HCT116 (cell line): ENCODE data around the gene STARD3.

ENCODE experiments used
- EZH2phosphoT487 ChIP-seq: fragments of 200-600 bp; IDR thresholded peaks from 2 replicates; pipeline ENCODE4 v1.6.1; 2018; ENCODE audit warnings: antibody characterized with exemption, borderline replicate concordance
- FOSL1 ChIP-seq: IDR thresholded peaks from 2 replicates; pipeline ENCODE4 v1.6.1; 2012; ENCODE audit warnings: low read depth
- POLR2A ChIP-seq: IDR thresholded peaks from 2 replicates; pipeline ENCODE4 v1.7.0; 2011; ENCODE audit warnings: borderline replicate concordance; ENCODE audit not compliant: insufficient read depth, insufficient read length; ENCODE audit errors: extremely low read depth
- POLR2AphosphoS5 ChIP-seq: IDR thresholded peaks from 2 replicates; pipeline ENCODE4 v1.6.1; 2011; ENCODE audit warnings: mild to moderate bottlenecking, low read depth, low read length, moderate library complexity
- ZFX ChIP-seq: fragments of 450-650 bp; IDR thresholded peaks from 2 replicates; pipeline ENCODE4 v1.6.1; 2017
- ZNF274 ChIP-seq: fragments of 200-500 bp; sonication (Bioruptor generic); IDR thresholded peaks from 2 replicates; pipeline ENCODE4 v1.6.1; 2014; ENCODE audit warnings: mild to moderate bottlenecking, low read depth, low read length, inconsistent platforms
- TF ChIP-seq, protein P1 (sequence below): IDR thresholded peaks from 2 replicates; pipeline ENCODE4 v1.6.1; 2012
- TF ChIP-seq, protein P2 (sequence below), 3 experiments: fragments of 200-600 bp in 1 of 3; sonication (generic) in 1 of 3; IDR thresholded peaks in 2 of 3; conservative IDR thresholded peaks in 1 of 3; 2 replicates each; pipeline ENCODE4 v1.5.1; 2012 to 2017; ENCODE audit warnings: low read depth in 2 of 3, low read length in 2 of 3, antibody characterized with exemption in 1 of 3, borderline replicate concordance in 1 of 3, control low read depth in 1 of 3, mild to moderate bottlenecking in 1 of 3, mixed read lengths in 1 of 3, mixed run types in 1 of 3, moderate library complexity in 1 of 3; ENCODE audit not compliant: insufficient read depth in 1 of 3
- TF ChIP-seq, protein P3 (sequence below): IDR thresholded peaks from 2 replicates; pipeline ENCODE4 v1.6.1; 2012; ENCODE audit warnings: low read depth
- TF ChIP-seq, protein P4 (sequence below): IDR thresholded peaks from 2 replicates; pipeline ENCODE4 v1.6.1; 2012

DNA sequence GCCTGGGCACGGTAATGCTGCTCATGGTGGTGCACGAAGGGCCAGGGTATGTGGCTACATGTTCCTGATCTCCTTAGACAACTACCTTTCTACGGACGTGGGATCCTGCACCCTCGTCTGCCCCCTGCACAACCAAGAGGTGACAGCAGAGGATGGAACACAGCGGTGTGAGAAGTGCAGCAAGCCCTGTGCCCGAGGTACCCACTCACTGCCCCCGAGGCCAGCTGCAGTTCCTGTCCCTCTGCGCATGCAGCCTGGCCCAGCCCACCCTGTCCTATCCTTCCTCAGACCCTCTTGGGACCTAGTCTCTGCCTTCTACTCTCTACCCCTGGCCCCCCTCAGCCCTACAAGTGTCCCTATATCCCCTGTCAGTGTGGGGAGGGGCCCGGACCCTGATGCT lies 74.9 kb downstream of the STARD3 start:
- TF ChIP-seq ZNF274 (no peak), EZH2phosphoT487 (no peak), POLR2AphosphoS5 (no peak), POLR2A (no peak), FOSL1 (no peak), ZFX (no peak)
- TF ChIP-seq, protein P1, sequence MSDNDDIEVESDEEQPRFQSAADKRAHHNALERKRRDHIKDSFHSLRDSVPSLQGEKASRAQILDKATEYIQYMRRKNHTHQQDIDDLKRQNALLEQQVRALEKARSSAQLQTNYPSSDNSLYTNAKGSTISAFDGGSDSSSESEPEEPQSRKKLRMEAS, result no peak
- TF ChIP-seq, protein P2, sequence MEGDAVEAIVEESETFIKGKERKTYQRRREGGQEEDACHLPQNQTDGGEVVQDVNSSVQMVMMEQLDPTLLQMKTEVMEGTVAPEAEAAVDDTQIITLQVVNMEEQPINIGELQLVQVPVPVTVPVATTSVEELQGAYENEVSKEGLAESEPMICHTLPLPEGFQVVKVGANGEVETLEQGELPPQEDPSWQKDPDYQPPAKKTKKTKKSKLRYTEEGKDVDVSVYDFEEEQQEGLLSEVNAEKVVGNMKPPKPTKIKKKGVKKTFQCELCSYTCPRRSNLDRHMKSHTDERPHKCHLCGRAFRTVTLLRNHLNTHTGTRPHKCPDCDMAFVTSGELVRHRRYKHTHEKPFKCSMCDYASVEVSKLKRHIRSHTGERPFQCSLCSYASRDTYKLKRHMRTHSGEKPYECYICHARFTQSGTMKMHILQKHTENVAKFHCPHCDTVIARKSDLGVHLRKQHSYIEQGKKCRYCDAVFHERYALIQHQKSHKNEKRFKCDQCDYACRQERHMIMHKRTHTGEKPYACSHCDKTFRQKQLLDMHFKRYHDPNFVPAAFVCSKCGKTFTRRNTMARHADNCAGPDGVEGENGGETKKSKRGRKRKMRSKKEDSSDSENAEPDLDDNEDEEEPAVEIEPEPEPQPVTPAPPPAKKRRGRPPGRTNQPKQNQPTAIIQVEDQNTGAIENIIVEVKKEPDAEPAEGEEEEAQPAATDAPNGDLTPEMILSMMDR (IDR thresholded peaks at IDR 0.05 in 2 of 3, conservative IDR thresholded peaks at IDR 0.05 in 1 of 3; ENCODE audit: borderline replicate concordance in 1 of 3, insufficient read depth in 1 of 3, low read depth in 2 of 3, low read length in 2 of 3), result no peak
- TF ChIP-seq, protein P3, sequence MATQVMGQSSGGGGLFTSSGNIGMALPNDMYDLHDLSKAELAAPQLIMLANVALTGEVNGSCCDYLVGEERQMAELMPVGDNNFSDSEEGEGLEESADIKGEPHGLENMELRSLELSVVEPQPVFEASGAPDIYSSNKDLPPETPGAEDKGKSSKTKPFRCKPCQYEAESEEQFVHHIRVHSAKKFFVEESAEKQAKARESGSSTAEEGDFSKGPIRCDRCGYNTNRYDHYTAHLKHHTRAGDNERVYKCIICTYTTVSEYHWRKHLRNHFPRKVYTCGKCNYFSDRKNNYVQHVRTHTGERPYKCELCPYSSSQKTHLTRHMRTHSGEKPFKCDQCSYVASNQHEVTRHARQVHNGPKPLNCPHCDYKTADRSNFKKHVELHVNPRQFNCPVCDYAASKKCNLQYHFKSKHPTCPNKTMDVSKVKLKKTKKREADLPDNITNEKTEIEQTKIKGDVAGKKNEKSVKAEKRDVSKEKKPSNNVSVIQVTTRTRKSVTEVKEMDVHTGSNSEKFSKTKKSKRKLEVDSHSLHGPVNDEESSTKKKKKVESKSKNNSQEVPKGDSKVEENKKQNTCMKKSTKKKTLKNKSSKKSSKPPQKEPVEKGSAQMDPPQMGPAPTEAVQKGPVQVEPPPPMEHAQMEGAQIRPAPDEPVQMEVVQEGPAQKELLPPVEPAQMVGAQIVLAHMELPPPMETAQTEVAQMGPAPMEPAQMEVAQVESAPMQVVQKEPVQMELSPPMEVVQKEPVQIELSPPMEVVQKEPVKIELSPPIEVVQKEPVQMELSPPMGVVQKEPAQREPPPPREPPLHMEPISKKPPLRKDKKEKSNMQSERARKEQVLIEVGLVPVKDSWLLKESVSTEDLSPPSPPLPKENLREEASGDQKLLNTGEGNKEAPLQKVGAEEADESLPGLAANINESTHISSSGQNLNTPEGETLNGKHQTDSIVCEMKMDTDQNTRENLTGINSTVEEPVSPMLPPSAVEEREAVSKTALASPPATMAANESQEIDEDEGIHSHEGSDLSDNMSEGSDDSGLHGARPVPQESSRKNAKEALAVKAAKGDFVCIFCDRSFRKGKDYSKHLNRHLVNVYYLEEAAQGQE, result no peak
- TF ChIP-seq, protein P4, sequence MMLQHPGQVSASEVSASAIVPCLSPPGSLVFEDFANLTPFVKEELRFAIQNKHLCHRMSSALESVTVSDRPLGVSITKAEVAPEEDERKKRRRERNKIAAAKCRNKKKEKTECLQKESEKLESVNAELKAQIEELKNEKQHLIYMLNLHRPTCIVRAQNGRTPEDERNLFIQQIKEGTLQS, result no peak
